GM12874 (cell line): Measurements from ENCODE around the gene ADAMTS13.

Experiments used
- TF ChIP-seq, protein P1 (sequence below): IDR thresholded peaks from 2 replicates; pipeline ENCODE4 v1.5.1; 2011; ENCODE audit warnings: low read depth, mild to moderate bottlenecking, control low read depth, low read length, moderate library complexity; ENCODE audit not compliant: insufficient read depth

The ADAMTS13 gene

DNA sequence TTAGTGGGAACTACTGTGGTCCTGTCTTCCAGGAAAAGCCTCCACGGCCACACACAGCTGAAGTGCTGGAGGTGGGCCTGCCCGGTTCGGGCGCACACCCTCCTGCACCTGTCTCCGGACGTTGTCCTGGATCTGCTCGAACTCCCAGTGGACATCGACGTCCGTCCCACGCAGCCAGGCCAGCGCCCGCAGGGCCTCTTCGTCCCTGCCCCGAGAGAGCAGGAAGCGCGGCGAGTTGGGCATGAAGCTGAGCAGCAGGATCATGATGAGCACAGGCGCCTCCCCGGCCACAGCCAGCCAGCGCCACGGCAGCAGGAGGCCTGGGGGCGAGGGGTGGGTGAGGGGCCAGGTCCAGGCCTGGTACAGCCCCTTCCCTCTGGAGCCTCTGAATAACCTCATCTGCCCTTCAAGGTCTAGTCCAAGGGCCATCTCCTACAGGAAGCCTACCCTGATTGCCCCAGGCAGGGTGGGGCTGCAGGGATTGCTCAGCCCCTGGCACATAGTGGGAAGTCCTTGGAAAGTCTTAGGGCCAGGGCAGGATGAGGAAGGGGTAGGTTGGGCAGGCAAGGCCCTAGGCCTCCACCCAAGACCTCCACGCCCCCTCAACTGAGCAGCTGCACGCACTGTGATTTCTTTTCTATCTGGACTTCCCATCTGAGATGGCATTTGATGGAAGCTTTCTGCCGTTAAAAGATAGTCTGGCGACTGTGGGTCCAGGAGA is 53.3 kb downstream of the ADAMTS13 start:
- TF ChIP-seq, protein P1, sequence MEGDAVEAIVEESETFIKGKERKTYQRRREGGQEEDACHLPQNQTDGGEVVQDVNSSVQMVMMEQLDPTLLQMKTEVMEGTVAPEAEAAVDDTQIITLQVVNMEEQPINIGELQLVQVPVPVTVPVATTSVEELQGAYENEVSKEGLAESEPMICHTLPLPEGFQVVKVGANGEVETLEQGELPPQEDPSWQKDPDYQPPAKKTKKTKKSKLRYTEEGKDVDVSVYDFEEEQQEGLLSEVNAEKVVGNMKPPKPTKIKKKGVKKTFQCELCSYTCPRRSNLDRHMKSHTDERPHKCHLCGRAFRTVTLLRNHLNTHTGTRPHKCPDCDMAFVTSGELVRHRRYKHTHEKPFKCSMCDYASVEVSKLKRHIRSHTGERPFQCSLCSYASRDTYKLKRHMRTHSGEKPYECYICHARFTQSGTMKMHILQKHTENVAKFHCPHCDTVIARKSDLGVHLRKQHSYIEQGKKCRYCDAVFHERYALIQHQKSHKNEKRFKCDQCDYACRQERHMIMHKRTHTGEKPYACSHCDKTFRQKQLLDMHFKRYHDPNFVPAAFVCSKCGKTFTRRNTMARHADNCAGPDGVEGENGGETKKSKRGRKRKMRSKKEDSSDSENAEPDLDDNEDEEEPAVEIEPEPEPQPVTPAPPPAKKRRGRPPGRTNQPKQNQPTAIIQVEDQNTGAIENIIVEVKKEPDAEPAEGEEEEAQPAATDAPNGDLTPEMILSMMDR: no peak

DNA sequence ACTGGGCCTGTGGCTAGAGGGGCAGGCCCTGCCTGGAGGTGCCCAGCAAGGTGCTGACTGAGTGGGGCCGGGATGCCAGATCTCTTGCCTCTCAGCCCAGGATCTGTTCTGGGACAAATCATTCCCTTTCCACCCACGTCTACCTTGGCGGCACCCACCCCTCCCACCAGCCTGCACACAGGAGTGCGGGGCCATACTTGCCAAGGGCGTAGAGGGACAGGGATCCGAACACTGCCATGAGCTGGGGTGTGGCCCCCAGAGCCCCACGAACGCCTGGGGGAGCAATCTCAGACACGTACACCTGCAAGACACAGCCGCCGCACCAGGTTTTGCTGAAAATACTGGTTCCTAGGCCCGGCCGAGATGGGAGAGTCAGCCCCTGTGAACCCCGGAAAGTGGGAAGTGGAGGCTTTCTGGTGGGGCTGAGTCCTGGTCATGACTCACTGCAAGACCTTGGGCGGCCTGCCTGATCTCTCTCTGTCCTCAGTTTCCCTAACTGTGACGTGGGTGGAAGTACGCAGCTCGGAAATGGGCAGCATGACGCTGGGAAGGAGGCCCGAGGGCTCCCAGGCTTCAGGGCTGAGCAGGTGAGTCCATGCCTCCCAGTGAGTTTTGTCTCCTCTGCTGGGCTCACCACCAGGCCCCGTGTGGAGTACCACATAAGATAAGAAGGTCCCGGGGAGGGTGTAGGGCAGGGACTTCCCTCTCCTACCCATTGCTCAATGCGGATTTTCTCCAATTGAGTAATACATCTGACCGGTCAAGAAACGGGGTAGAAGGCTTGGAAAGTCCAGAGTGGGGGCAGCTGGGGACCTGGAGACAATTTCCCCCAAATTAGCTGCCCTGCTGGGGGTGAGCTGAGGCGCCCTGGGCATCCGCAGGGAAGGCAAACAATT is 54.1 kb downstream of the ADAMTS13 start:
- TF ChIP-seq, protein P1: no peak

DNA sequence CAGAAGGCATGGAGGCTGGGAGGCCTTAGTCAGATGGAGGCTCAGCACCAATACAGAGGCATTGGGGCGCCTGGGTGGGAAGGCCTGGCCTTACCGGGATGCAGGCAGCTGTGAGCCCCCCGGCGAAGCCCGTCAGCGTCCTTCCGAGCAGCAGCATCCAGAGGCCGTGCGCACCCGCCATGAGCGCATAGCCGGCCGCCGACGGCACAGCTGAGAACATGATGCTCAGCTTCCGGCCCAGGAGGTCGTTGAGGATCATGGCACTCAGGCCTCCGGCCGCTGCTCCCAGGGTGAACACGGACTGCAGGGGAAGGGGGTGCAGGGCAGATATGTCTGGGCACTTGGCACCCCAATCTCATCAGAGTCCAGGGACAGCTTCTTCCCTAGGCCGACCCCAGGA is 54.8 kb downstream of the ADAMTS13 start:
- TF ChIP-seq, protein P1: no peak

DNA sequence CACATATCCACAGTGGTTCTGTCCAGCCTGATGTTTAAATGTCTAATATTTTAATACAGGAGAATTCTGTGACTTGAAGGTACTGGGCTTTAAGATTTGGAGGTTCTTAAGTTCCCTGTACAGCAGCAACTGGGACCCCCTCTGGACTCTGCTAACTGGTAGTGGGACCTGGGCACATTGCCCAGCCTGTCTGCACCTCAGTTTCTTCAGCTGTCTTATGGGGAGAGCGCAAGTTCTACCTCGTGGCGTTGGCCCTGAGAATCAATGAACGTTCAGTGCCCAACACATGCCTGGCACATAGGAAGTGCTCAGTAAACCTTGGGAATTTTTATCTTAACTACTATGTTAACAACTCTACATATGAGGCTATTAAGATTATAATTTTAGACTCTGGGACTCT is 55.3 kb downstream of the ADAMTS13 start:
- TF ChIP-seq, protein P1: no peak

DNA sequence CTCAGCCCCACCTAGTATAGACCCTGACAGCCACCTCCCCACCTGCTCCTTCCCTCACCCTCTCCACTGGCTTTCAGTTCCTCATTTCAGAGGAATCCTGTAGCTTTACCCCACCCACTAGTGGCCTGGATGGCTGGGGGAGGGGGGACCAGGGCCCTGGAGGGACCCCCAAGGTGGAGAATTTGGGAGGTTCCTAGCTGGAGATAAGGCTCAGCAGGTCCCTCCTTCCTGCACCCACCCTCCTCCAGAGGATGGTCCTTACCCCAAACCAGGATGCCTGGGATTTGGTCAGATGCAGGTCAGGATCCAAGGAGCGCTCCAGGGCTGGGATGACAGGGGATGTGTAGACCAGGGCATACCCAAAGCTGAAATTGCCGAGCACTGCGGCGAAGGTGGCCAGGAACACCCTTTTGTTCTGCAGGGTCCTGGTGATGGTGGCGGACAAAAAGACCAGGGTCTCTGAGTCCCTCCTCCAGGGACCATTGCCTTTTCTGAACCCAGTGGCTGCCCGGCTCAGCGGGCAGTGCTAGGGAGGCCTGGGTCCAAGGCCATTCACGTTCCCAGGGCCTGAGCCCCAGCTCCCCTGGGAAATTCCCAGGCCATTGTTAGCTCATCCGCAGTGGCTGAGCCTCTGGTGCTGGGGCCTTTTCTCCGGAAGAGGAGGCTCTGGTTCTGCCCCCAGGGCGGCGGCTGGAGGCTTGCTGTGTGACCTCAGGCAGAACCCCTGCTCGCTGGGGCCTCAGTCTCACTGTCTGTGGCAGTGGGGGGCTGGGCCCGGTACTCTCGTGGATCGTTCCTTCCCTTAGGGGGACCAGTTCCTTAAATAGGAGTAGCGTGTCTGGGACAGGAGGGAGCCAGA is 56.1 kb downstream of the ADAMTS13 start:
- TF ChIP-seq, protein P1: no peak

DNA sequence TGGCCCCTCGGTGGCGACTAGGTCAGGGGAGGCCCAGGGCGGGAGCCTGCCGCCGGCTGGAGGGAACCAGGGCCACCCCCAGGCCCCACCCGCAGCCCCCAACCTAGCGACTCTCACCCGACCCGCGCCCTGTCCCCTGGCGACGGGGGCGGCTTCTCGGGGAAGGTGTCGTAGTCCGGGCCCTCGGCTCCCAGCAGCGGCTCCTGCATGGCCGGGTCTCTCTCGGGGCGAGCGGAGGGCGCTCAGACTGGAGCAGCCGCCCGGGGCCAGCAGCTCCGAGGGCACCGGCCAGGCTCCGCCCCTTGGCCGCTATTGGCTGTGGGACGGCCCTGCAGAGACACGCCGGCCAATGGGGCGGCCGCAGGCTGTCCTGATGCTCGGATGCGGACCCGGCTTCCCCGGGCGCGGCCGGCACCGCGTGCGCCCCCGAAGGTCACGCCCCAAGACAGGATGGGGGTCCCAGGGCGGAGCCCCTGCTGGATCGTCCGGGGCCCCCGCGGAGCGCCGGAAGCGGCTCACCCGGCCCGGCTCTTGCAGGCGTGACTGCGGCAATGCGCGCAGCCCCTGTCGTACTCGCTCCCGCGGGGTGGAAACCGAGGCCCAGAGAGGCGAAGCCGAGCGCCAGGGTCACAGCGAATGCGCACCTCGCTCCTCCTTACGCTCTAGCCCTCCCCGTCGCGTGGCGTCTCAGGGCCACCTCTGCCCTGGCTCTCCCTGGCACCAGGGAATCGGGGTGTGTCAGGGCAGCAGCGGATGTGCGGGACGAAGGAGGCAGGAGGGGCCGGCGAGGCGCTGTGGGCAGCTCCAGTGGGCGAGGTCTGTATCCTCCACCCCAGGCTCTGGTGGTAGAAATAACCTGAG is 56.9 kb downstream of the ADAMTS13 start, which contains the start of gene SLC2A6:
SLC2A6 (minus strand) TSS at position 249 of the 861 bp plus-strand sequence; CDS start at position 209, 40 bp downstream.
- TF ChIP-seq, protein P1: no peak
